Measurements from ENCODE around the gene TAOK3.

Gene TAOK3

GRCh38 chr12:118213452-118213851, 159.3 kb downstream of the TAOK3 start:
- Histone ChIP-seq H3K9ac (ENCODE audit: low read length) (no peak overlapping the region), H3K9me3 (ENCODE audit: insufficient read depth, low read length) (no peaks in the 10 kb centered on the region), H3K79me2 (ENCODE audit: low read length) (no peaks in the 10 kb centered on the region), H3K27ac (ENCODE audit: low read length) (no peak overlapping the region), H3K4me2 (ENCODE audit: low read length) (no peak overlapping the region), H4K20me1 (ENCODE audit: insufficient read depth, low read length) (no peaks in the 10 kb centered on the region), H3K4me3 (ENCODE audit: low read length) (no peak overlapping the region), H3K36me3 (replicated peaks; ENCODE audit: low read depth, low read length) (no peaks in the 10 kb centered on the region), H3K4me1 (ENCODE audit: low read length) (no peaks in the 10 kb centered on the region), H3K27me3 (ENCODE audit: low read depth, low read length) (no peaks in the 10 kb centered on the region), H2AFZ (ENCODE audit: low read depth, low read length) (no peak overlapping the region)
- TF ChIP-seq EZH2phosphoT487 (IDR thresholded peaks at IDR 0.05; ENCODE audit: low read depth) (no peak), CTCF (IDR thresholded peaks at IDR 0.05; ENCODE audit: low read depth, low read length) (no peak)

- Histone ChIP-seq H4K20me1 (ENCODE audit: insufficient read depth, low read length) (no peaks in the 10 kb centered on the region), H3K79me2 (ENCODE audit: low read length) (no peaks in the 10 kb centered on the region), H3K4me2 (ENCODE audit: low read length) (no peak overlapping the region), H3K36me3 (replicated peaks; ENCODE audit: low read depth, low read length) (no peaks in the 10 kb centered on the region), H3K4me1 (ENCODE audit: low read length) (no peaks in the 10 kb centered on the region), H3K9ac (ENCODE audit: low read length) (no peak overlapping the region), H3K4me3 (ENCODE audit: low read length) (no peak overlapping the region), H2AFZ (ENCODE audit: low read depth, low read length) (no peak overlapping the region), H3K9me3 (ENCODE audit: insufficient read depth, low read length) (no peaks in the 10 kb centered on the region), H3K27me3 (ENCODE audit: low read depth, low read length) (no peaks in the 10 kb centered on the region), H3K27ac (ENCODE audit: low read length) (no peak overlapping the region)
- no peak for TF ChIP-seq EZH2phosphoT487 (IDR thresholded peaks at IDR 0.05; ENCODE audit: low read depth)
- no peak for TF ChIP-seq CTCF (IDR thresholded peaks at IDR 0.05; ENCODE audit: low read depth, low read length)
Measured at GRCh38 chr12:118212606-118213005, 160.1 kb downstream of the TAOK3 start.

GRCh38 chr12:118206107-118206412, 166.6 kb downstream of the TAOK3 start:
- Histone ChIP-seq H3K9me3 (ENCODE audit: insufficient read depth, low read length) (no peaks in the 10 kb centered on the region), H3K4me2 (ENCODE audit: low read length) (no peak overlapping the region), H3K4me1 (ENCODE audit: low read length) (0 out of 2 replicates have a peak, but pooled peaks cover 4% of the 10 kb centered on the region), H3K79me2 (ENCODE audit: low read length) (no peaks in the 10 kb centered on the region), H3K27me3 (ENCODE audit: low read depth, low read length) (no peaks in the 10 kb centered on the region), H4K20me1 (ENCODE audit: insufficient read depth, low read length) (no peaks in the 10 kb centered on the region), H3K4me3 (ENCODE audit: low read length) (no peak overlapping the region), H3K9ac (ENCODE audit: low read length) (no peak overlapping the region), H3K36me3 (replicated peaks; ENCODE audit: low read depth, low read length) (no peaks in the 10 kb centered on the region), H2AFZ (ENCODE audit: low read depth, low read length) (no peak overlapping the region), H3K27ac (ENCODE audit: low read length) (no peak overlapping the region)
- no peak for TF ChIP-seq EZH2phosphoT487 (IDR thresholded peaks at IDR 0.05; ENCODE audit: low read depth)
- no peak for TF ChIP-seq CTCF (IDR thresholded peaks at IDR 0.05; ENCODE audit: low read depth, low read length)

- Histone ChIP-seq H3K27ac (ENCODE audit: low read length) (no peak overlapping the region), H3K4me2 (ENCODE audit: low read length) (no peak overlapping the region), H3K79me2 (ENCODE audit: low read length) (no peaks in the 10 kb centered on the region), H3K36me3 (replicated peaks; ENCODE audit: low read depth, low read length) (peaks cover 8% of the 10 kb centered on the region), H2AFZ (ENCODE audit: low read depth, low read length) (no peak overlapping the region), H3K4me1 (ENCODE audit: low read length) (no peaks in the 10 kb centered on the region), H4K20me1 (ENCODE audit: insufficient read depth, low read length) (no peaks in the 10 kb centered on the region), H3K27me3 (ENCODE audit: low read depth, low read length) (no peaks in the 10 kb centered on the region), H3K4me3 (ENCODE audit: low read length) (no peak overlapping the region), H3K9me3 (ENCODE audit: insufficient read depth, low read length) (no peaks in the 10 kb centered on the region), H3K9ac (ENCODE audit: low read length) (no peak overlapping the region)
- TF ChIP-seq CTCF (IDR thresholded peaks at IDR 0.05; ENCODE audit: low read depth, low read length) (no peak), EZH2phosphoT487 (IDR thresholded peaks at IDR 0.05; ENCODE audit: low read depth) (no peak)
Measured at GRCh38 chr12:118193958-118194357, 178.7 kb downstream of the TAOK3 start.
